OCI-LY3 (cell line): Measurements from ENCODE around the gene IRGQ.
"Not testable (repeated sequence)": the region's sequence is repeated elsewhere in the genome, so short reads cannot be mapped to it uniquely, and the experiment has no call there.

Experiments
- EZH2phosphoT487 ChIP-seq: fragments of 200-600 bp; shearing (Covaris generic); IDR thresholded peaks from 2 replicates; pipeline ENCODE4 v1.6.1; 2018; ENCODE audit warnings: antibody characterized with exemption, mixed run types, low read depth
- TF ChIP-seq, protein P1 (sequence below): fragments of 200-600, 300-600 bp; sonication (generic); IDR thresholded peaks from 2 replicates; pipeline ENCODE4 v1.5.1; 2014; ENCODE audit warnings: antibody characterized with exemption, low read length, low read depth

- TF ChIP-seq, protein P1, sequence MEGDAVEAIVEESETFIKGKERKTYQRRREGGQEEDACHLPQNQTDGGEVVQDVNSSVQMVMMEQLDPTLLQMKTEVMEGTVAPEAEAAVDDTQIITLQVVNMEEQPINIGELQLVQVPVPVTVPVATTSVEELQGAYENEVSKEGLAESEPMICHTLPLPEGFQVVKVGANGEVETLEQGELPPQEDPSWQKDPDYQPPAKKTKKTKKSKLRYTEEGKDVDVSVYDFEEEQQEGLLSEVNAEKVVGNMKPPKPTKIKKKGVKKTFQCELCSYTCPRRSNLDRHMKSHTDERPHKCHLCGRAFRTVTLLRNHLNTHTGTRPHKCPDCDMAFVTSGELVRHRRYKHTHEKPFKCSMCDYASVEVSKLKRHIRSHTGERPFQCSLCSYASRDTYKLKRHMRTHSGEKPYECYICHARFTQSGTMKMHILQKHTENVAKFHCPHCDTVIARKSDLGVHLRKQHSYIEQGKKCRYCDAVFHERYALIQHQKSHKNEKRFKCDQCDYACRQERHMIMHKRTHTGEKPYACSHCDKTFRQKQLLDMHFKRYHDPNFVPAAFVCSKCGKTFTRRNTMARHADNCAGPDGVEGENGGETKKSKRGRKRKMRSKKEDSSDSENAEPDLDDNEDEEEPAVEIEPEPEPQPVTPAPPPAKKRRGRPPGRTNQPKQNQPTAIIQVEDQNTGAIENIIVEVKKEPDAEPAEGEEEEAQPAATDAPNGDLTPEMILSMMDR, result not testable (repeated sequence)
- TF ChIP-seq EZH2phosphoT487, result not testable (repeated sequence)
Observed at GRCh38 chr19:43547926-43548325, 48.0 kb downstream of the IRGQ start.
